GM19099 (cell line): Measurements from ENCODE around the gene VPS11.

ENCODE experiments used
- POLR2A ChIP-seq: IDR thresholded peaks from 3 replicates; pipeline ENCODE4 v1.6.1; 2011; ENCODE audit warnings: low read depth; ENCODE audit not compliant: insufficient read length; ENCODE audit errors: extremely low read depth

VPS11 gene

GRCh38 chr11:119107538-119108145 is 40.0 kb downstream of the VPS11 start:
- TF ChIP-seq POLR2A, result no peak

- TF ChIP-seq POLR2A, result peak; percentile 32
Measured at GRCh38 chr11:119108146-119108856, 40.7 kb downstream of the VPS11 start.

DNA sequence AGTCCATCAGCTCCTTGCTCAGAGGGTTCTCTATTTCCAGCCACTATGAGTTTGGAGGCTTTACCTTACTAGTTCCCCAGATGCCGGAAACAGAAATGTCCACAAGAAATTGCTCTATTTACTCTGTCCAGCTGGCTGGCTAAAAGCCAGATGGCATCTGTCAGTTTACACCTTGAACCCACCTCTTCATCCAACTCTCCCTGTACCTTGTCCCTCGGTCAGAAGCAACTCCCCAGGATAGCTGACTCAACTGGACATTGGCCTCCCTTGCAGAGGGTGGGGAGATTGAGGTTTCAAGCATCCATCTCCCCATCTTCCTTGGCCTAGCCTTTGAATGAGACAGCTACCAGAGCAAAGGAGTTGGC is 41.2 kb downstream of the VPS11 start:
- no peak for TF ChIP-seq POLR2A

DNA sequence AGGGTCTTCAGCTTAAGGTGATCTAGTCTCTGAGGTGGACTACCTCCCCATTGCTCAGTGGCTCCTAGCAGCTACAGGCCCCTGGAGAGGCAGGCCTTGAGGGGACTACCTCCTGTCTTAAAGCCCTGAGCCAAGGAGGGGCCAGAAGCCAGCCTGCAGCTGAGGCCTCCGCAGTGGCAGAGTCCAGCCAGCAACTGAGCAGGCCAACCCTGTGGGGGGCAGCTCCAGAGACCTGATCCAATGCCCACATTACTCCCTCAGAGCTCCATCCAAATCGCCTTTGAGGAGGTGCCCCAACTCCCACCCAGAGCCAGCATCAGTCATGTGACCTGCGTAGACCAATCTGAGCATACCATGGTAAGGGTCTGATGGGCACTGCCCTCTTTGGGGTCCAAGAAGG is 42.2 kb downstream of the VPS11 start:
- TF ChIP-seq POLR2A, result no peak

GRCh38 chr11:119110439-119110838 is 42.8 kb downstream of the VPS11 start:
- no peak for TF ChIP-seq POLR2A

- TF ChIP-seq POLR2A, result no peak
Measured at GRCh38 chr11:119111361-119111925, 43.8 kb downstream of the VPS11 start.

- TF ChIP-seq POLR2A, result no peak
Measured at GRCh38 chr11:119112314-119113020, 44.8 kb downstream of the VPS11 start.

DNA sequence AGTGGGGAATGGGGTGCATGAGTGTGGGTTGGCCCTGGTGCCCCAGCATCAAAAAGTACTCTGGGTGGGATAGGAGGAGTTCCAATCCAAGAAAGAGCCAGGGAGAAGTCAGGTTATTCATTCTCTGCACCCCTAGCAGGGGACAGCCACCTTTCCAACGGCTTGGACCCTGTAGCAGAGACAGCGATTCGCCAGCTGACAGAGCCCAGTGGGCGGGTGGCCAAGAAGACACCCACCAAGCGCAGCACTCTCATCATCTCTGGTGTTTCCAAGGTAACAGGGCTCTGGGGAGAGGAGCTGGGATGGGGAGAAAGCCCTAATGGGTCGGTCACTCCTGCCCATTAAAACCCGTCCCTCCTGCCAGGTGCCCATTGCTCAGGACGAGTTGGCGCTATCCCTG is 46.1 kb downstream of the VPS11 start:
- TF ChIP-seq POLR2A, result no peak

DNA sequence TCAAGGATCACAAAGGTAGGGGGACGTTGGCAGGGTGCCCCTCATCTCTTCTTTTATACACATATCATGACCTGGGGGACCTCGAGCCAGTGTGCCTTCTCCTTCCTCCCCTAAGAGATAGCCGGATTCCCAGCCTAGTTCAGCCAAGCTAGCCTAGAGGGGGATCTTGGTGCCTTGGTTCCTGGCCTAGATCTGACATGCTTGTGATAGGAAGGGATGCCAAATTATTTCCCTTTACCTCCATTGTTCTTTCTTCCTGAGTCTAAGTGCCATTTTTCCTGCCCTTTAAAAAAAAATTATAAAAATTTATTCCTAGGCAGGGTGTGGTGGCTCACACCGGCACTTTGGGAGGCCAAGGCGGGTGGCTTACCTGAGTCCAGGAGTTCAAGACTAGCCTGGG is 46.7 kb downstream of the VPS11 start:
- TF ChIP-seq POLR2A, result no peak

DNA sequence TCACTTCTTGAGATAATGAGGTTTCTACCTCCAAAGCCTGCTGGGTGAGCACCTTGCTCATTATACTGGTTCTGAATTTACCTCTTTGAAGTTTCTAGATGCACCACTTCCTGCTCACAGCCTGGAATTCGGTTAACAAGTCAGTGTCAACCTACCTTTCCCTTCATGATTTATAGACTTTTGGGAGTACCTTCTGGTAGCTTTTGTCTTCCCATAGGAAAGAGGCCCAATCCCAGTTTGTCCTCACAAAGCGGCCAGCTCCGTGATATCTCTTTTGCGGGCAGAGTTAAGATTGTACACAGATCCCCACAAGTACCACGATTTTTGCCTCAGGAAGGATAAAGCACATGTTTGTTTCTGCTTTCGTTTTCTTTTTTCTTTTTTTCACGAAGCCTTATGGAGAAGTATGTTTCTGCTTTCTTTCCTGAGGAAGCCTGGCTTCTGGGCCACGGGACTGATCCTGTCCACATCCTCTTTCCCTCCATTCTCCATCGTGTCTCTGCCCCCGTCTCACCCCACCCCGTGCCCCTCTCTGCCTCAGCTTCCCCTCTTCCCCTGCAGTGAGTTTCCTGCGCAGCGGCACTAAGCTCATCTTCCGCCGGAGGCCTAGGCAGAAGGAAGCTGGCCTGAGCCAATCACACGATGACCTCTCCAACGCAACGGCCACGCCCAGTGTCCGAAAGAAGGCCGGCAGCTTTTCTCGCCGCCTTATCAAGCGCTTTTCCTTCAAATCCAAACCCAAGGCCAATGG is 48.0 kb downstream of the VPS11 start:
- TF ChIP-seq POLR2A, result no peak

GRCh38 chr11:119116235-119116594 is 48.6 kb downstream of the VPS11 start:
- TF ChIP-seq POLR2A, result no peak

DNA sequence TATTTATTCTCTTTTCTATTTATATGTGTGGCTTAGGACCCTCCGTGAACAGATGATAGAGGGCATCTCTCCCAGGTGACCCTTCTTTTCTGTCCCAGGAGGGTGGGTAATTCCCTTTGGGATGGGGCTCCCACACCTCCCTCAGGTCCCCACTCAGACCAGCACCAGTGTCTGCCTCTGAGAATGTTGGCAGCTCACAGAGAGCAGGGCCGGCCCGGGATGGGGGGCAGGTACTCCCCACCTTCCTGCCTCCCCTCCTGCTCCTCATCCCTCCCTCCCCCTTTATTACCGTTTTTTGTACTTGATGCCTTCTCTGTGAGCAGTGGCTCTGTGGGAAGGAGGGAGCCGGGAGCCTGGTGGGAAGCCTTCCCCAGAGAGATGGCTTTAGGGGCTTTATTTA is 49.0 kb downstream of the VPS11 start:
- TF ChIP-seq POLR2A, result no peak

DNA sequence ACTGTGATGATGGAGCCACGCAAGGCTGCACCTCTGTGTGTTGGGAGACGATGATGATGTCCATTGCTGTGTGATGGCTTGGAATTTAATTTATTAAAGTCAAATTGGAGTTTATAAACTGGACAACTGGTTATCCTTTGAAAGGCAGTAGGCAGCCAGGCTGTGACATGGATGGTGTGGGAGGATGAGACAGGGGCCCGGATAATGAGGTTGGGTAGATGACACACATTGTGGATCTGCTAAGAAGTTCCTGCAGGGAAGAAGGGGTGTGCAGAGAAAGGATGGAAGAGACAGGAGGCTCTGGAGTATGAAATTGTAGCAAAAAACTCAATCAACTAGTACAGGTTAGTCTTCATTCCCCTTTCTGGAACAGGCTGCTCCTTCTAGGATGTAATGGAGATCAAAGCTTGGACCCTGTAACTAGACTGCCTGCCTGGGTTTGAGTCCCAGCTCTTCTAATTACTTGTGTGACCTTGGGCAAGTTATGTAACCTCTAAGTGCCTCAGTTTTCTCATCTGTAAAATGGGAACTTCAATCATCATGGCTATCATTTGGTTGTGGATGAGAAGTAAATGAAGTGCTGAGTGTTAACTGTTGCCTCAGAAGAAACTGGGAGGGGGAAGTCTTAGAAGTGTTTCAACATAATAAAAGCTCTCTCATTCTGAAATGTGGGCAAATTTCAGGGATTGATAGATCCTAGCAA is 49.5 kb downstream of the VPS11 start:
- no peak for TF ChIP-seq POLR2A

- no peak for TF ChIP-seq POLR2A
Measured at GRCh38 chr11:119118227-119118626, 50.6 kb downstream of the VPS11 start.

- TF ChIP-seq POLR2A, result no peak
Measured at GRCh38 chr11:119118946-119119345, 51.3 kb downstream of the VPS11 start.
